Stimulated activated CD8-positive, alpha-beta memory T cell treated with anti-CD3 and anti-CD28 coated beads, Interleukin-15, amount 100 ng/mL, for 1 hour (primary cell): Measurements from ENCODE around the gene KRT86.
"Not testable (repeated sequence)": the region's sequence is repeated elsewhere in the genome, so short reads cannot be mapped to it uniquely, and the experiment has no call there.

Experiments
- DNase-seq: peaks from one replicate; pipeline ENCODE4 v3.0.0-alpha.2; 2020; ENCODE audit warnings: low read depth

KRT86 gene

GRCh38 chr12:52252175-52252615 is 22.2 kb upstream of the KRT86 start:
- not testable (repeated sequence) for DNase-seq

DNA sequence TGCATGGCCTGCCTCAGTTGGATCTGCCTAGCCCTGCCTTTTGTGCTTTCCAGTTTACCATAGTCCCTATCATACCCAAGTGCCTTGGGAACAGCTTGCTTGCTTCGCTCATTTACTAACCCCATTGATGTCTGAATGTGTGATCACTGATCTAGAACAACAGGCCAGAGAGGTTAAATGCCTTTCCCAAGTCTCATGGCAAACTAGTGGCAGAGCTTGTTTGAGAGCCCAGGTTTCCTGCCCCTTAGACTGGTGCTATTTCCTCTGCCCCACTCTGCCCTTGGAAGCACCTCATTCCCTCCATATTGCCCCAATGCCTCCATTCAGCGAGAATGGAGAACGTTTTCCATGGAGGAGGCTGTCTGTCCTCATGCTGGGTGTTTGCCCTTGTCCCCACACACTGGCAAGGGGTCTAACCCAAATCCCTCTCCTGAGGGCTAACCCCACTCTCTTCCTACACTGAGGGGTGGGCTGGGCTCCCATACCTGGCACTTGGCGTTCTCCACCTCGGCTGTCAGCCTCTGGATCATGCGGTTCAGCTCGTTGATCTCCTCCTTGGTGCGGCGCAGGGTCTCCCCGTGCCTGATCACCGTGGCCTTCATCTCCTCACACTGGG is 21.6 kb upstream of the KRT86 start:
- DNase-seq, result no peak

- no peak for DNase-seq
These were observed 20.9 kb upstream of the KRT86 start for GRCh38 chr12:52253391-52254179.

DNA sequence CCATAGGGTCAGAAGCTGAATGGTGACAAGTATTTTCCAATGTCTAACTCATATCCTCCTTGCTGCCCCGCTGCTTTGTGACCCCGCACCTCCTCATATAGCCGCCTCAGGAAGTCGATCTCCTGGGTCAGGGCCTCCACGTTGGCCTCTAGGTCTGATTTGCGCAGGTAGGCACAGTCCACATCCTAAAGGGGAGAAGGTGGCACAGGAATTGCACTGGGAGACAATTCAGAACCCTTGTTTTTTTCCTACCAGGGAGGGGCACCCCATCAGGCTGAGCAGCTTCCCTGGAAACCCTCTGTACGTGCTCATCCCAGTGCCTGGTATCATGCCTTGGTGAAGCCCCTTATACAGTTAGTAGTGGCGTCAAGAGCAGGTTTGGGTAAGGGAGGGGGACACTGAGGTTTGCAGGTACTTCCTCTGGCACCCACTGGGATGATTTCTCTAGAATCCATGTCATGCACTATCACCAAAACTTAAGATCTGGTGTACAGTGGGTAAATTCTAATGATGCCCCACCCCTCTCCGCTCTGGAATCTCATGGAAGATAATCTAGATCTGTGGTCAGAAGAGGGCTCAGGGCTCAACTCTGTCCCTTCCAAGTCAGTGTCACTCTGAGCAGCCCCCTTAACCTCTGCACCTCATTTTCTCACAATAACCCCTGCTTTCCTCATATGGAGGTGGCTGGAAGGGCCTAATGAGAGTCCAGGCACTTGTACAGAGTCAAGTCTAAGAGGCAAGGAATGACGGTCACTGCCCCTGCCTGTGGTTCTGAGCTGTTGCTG is 20.1 kb upstream of the KRT86 start:
- no peak for DNase-seq

- DNase-seq, result no peak
These were observed 19.3 kb upstream of the KRT86 start for GRCh38 chr12:52254965-52255751.

GRCh38 chr12:52255926-52256583 is 18.4 kb upstream of the KRT86 start:
- DNase-seq, result no peak

GRCh38 chr12:52256584-52256935 is 17.9 kb upstream of the KRT86 start:
- DNase-seq, result no peak

GRCh38 chr12:52257074-52257551 is 17.3 kb upstream of the KRT86 start:
- DNase-seq, result no peak

GRCh38 chr12:52257922-52258321 is 16.5 kb upstream of the KRT86 start:
- not testable (repeated sequence) for DNase-seq

GRCh38 chr12:52258335-52258901 is 16.0 kb upstream of the KRT86 start:
- DNase-seq, result no peak

- no peak for DNase-seq
These were observed 14.7 kb upstream of the KRT86 start for GRCh38 chr12:52259657-52260243.

GRCh38 chr12:52260361-52261207 is 13.9 kb upstream of the KRT86 start:
- DNase-seq, result no peak

DNA sequence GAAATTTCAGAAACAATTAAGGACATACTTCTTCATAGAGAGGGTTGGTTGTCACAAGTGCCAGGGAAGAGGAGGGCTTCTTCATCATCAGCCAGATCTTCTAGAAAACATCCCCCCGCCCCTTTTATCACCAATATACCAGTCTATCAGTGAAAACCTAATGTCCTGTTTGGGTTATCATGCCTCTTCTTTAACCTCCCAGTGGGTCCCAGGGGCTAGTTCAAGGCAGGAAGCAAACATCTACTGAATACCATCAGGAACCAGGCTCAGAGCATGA is 13.3 kb upstream of the KRT86 start:
- DNase-seq, result no peak

DNA sequence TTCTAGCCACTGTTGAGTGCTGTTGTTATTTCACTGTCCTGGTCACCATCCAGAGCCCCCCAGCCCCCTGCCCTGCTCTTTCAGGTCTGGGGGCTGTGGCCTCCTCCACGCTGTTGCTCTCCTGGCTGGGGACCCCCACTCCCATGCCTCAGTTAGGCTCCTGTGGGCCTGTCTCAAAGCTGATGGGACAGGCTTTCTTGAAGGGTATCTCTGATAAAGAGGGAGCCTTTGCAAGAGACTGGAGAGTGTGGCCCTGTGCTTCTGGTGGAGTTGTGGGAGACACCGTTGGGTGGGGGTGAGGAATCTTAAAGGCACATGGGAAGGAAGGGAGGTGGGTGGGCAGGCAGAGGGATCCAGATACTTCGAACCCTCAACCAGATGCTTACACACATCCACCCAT is 12.2 kb upstream of the KRT86 start:
- no peak for DNase-seq

GRCh38 chr12:52263761-52264434 is 10.5 kb upstream of the KRT86 start:
- DNase-seq, result no peak

GRCh38 chr12:52264435-52264825 is 10.0 kb upstream of the KRT86 start:
- no peak for DNase-seq

GRCh38 chr12:52266514-52266913 is 7.9 kb upstream of the KRT86 start:
- DNase-seq, result no peak

GRCh38 chr12:52267266-52267665 is 7.2 kb upstream of the KRT86 start:
- no peak for DNase-seq

DNA sequence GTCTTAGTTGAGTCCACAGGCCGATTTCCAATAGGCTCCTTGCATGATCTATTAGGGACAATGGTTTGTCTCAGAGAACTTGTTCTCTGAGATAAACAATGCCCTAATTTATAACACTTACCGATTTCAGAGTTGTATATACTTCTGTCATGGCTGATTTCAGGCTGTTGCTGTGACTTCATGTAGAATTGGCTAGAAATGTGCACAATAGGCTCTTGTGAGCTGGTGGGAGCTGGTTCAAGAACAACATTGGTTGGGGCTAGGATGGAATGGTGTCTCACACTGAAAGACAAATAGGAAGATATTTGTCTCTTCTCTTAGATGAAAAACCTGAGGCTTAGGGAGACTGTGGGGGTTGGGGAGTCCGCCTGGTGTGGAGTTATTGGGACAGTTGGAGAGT is 6.7 kb upstream of the KRT86 start:
- DNase-seq, result no peak

DNA sequence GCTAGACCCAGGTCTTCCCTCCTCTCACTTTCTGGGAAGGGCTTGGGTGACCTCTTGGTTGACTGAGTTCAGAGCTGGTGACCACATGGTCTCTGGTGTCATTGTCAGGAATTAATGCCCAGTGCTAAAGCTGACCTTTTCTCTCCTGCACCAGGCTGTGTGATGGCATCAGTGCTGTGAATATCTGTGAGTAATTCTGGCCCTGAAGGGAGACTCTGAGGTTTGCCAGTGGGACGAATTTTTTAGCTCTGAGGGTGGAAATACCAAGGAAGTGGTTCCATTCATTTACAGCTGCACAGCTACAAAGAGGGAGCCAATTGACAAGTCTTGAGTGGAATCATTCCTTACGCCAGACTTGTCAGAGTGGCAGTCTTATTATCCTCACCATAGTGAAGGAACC is 6.2 kb upstream of the KRT86 start:
- DNase-seq, result no peak
